ENCODE data around the gene EDAR.

- TF ChIP-seq, protein P1, sequence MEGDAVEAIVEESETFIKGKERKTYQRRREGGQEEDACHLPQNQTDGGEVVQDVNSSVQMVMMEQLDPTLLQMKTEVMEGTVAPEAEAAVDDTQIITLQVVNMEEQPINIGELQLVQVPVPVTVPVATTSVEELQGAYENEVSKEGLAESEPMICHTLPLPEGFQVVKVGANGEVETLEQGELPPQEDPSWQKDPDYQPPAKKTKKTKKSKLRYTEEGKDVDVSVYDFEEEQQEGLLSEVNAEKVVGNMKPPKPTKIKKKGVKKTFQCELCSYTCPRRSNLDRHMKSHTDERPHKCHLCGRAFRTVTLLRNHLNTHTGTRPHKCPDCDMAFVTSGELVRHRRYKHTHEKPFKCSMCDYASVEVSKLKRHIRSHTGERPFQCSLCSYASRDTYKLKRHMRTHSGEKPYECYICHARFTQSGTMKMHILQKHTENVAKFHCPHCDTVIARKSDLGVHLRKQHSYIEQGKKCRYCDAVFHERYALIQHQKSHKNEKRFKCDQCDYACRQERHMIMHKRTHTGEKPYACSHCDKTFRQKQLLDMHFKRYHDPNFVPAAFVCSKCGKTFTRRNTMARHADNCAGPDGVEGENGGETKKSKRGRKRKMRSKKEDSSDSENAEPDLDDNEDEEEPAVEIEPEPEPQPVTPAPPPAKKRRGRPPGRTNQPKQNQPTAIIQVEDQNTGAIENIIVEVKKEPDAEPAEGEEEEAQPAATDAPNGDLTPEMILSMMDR (IDR thresholded peaks at IDR 0.05): no peak
- TF ChIP-seq YY1 (IDR thresholded peaks at IDR 0.05; ENCODE audit: low read depth): no peak
- no peak for TF ChIP-seq RAD21 (IDR thresholded peaks at IDR 0.05; ENCODE audit: low read length)
- TF ChIP-seq RXRA (IDR thresholded peaks at IDR 0.05; ENCODE audit: borderline replicate concordance, low read depth): no peak
- no peak for TF ChIP-seq REST (IDR thresholded peaks at IDR 0.05; ENCODE audit: low read depth, low read length)
- TF ChIP-seq TCF12 (IDR thresholded peaks at IDR 0.05): no peak
- TF ChIP-seq RFX5 (IDR thresholded peaks at IDR 0.05; ENCODE audit: low read length): no peak
- TF ChIP-seq USF2 (IDR thresholded peaks at IDR 0.05; ENCODE audit: borderline replicate concordance, low read depth, low read length): no peak
- no peak for TF ChIP-seq TAF1 (IDR thresholded peaks at IDR 0.05; ENCODE audit: borderline replicate concordance, low read depth, low read length)
- no peak for TF ChIP-seq EP300 (IDR thresholded peaks at IDR 0.05; ENCODE audit: borderline replicate concordance in 1 of 2, low read depth in 1 of 2, low read length in 1 of 2)
- no peak for TF ChIP-seq PBX3 (IDR thresholded peaks at IDR 0.05)
- TF ChIP-seq FOXM1 (IDR thresholded peaks at IDR 0.05; ENCODE audit: low read depth): no peak
- no peak for TF ChIP-seq GABPA (IDR thresholded peaks at IDR 0.05; ENCODE audit: low read depth)
- no peak for TF ChIP-seq JUND (IDR thresholded peaks at IDR 0.05)
Measured at GRCh38 chr2:109024477-109024876, 35.5 kb upstream of the EDAR start.
